Activated CD8-positive, alpha-beta memory T cell treated with anti-CD3 and anti-CD28 coated beads for 48 hours (primary cell): ENCODE results near the gene YIPF3.
"Not testable (repeated sequence)": the region's sequence is repeated elsewhere in the genome, so short reads cannot be mapped to it uniquely, and the experiment has no call there.

Source experiments
- DNase-seq, 3 experiments: peaks; one replicate each; pipeline ENCODE4 v3.0.0-alpha.2; 2020; ENCODE audit warnings: low read depth in 2 of 3, low spot score in 2 of 3

Gene YIPF3

GRCh38 chr6:43467265-43467664 lies 49.5 kb downstream of the YIPF3 start:
- DNase-seq = not testable (repeated sequence)

DNA sequence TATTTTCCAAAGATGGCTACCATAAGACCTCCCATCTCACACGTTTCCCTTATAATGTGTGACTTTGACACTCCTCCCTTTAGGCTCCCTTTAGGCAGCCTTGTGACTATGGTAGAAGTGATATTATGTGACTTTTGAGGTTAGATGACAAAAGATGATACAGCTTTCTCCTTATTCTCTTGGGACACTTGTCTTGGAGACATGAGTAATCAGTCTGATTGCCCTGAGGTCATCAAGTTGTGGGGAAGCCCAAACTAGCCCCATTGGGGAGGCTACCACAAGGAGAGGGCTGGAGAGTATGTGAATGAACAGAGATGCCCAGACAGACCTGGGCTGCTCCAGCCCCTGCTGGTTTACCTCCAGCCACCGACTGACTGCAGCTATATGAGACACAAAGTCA lies 50.8 kb downstream of the YIPF3 start:
- DNase-seq = no peak

- no peak for DNase-seq
Observed at GRCh38 chr6:43464337-43464736, 52.4 kb downstream of the YIPF3 start.

DNA sequence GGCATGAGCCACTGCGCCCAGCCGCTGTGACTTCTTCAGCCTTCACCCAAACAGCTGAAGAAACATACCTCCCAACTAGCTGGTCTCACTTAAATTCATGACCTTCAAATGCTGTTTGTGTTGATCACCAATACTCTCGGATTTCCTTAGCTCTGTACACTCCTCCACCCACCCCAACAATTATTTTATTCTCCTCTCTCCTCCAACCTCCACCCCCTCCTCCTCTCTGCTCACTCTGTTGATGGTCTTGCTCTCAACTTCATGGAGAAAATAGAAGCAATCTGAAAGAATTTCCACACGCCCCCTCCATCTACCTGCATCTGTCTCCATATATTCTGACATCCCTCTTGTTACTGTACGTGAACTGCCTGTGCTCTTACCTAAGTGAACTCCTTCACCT lies 54.8 kb downstream of the YIPF3 start:
- no peak for DNase-seq
